Heart right ventricle (tissue), 16 donors: ENCODE data around the gene NKD1. TPM values are rescaled to one million over a fixed set of nuclear protein-coding genes. Genes with fewer than 3 reads are reported as not detected.

Experiments
- ATAC-seq, 8 donors: fragments of 200-7000 bp; cut with Tn5 transposase; one replicate each; pipeline ENCODE4 v1.9.1; 2020; ENCODE audit warnings: mild to moderate bottlenecking in 8 of 8, moderate library complexity in 8 of 8, moderate number of reproducible peaks in 1 of 8
- DNase-seq, 2 donors: peaks; one replicate each; pipeline ENCODE4 v3.0.0-alpha.2; 2020
- H3K27ac ChIP-seq, 10 donors: fragments of 200-600 bp; sonication (generic) in 2 of 10; one replicate each; pipeline versions ENCODE4 v1.5.0 to v1.8.0; 2020 to 2022; ENCODE audit warnings: mild to moderate bottlenecking in 3 of 10
- H3K27me3 ChIP-seq, 7 donors: fragments of 200-600 bp; one replicate each; pipeline ENCODE4 v1.8.0; 2021 to 2022; ENCODE audit warnings: mild to moderate bottlenecking in 2 of 7
- H3K36me3 ChIP-seq, 9 donors: fragments of 200-600 bp; sonication (generic) in 1 of 9; one replicate each; pipeline versions ENCODE4 v1.5.0 to v1.8.0; 2020 to 2022; ENCODE audit warnings: mild to moderate bottlenecking in 2 of 9
- H3K4me1 ChIP-seq, 9 donors: fragments of 200-600 bp; sonication (generic) in 1 of 9; one replicate each; pipeline versions ENCODE4 v1.5.0 to v1.8.0; 2020 to 2022; ENCODE audit warnings: mild to moderate bottlenecking in 4 of 9
- H3K4me3 ChIP-seq, 10 donors: fragments of 200-600 bp; sonication (generic) in 2 of 10; one replicate each; pipeline versions ENCODE4 v1.5.0 to v1.8.0; 2020 to 2022; ENCODE audit warnings: mild to moderate bottlenecking in 7 of 10, moderate library complexity in 2 of 10
- H3K9me3 ChIP-seq, 11 donors: fragments of 200-600 bp in 10 of 11; sonication (generic) in 2 of 11; one replicate each; pipeline versions ENCODE4 v1.5.0 to v1.8.0; 2013 to 2022; ENCODE audit warnings: mild to moderate bottlenecking in 2 of 11, control low read depth in 1 of 11, moderate library complexity in 1 of 11
- CTCF ChIP-seq, 9 donors: fragments of 200-600 bp; sonication (generic) in 2 of 9; IDR thresholded peaks; one replicate each; pipeline versions ENCODE4 v1.5.0 to v1.8.0; 2021 to 2022; ENCODE audit warnings: antibody characterized with exemption in 9 of 9, mild to moderate bottlenecking in 5 of 9, moderate library complexity in 1 of 9
- WGBS, 2 donors: extraction: QIAGEN DNeasy Blood & Tissue Kit; methylation state at CpG; one replicate each; pipeline ENCODE4 v1.1.7; 2013; ENCODE audit warnings: inconsistent platforms in 1 of 2; 5-methylcytosine and 5-hydroxymethylcytosine counted together
- intact Hi-C, 10 donors: fragments of 100-400 bp; cut with DNase I; formaldehyde crosslinking; loops; one replicate each; pipeline versions ENCODE4 v1.11.1 to v1.14.2; 2022
- long read RNA-seq, 3 donors: library from polyadenylated mRNA; unstranded; transcript quantifications; one replicate each; pipeline ENCODE4 v2.0.0, GENCODE V29; 2020 to 2021
- polyA plus RNA-seq, 2 donors: library from polyadenylated mRNA; stranded (reverse); fragments of 200-250 nt; gene quantifications; one replicate each; pipeline ENCODE4 v1.2.3, GENCODE V29; 2013
- total RNA-seq, 10 donors: library from RNA; stranded (reverse); fragmentation: NEBNext Ultra II Directional in 3 of 10; extraction: Animal tissue kit (Norgen Biotek cat#: 25700) in 3 of 10; gene quantifications; one replicate each; pipeline versions ENCODE4 v1.2.1 to v1.2.4, GENCODE V29; 2021 to 2023
- donor health status: Arrhythmogenic right ventricular cardiomyopathy.
- donor health status: ischemic (EF 13 %, LVEDD 7.1; RV severe dilation, severe dysfunction).
- donor health status: healthy with polysubstance abuse.
- donor health status: DM: no; HTN: yes; CAD: no.
- donor health status: DM: no; HTN: no; CAD: no.
- donor health status: ischemic (EF 25% LVEDD 6.9; RV normal size, moderate dysfunction).
- donor health status: ischemic (EF 25% LVEDD 5.7; RV mildly dilated, moderate dysfunction).
- donor health status: healthy.
- donor health status: DM: yes; HTN: yes; CAD: no.
- donor health status: Ischemic cardiomyopathy.
- donor health status: ischemic (EF 35%, LVEDD 5.7; RV mildly dilated, moderate dysfunction).
- donor health status: nonischemic (EF 11% LVEDD 7.7; RV severe dilation, severe dysfunction).
- donor health status: DM: yes; HTN: yes; CAD: no.
- donor health status: PGD.
- donor health status: ischemic (EF 29% LVEDD 5.4; RV normal size, mild dysfunction).
- donor health status: nonischemic (EF 23%, LVEDD 6.1; RV moderate dilation, normal function).

NKD1 gene, protein sequence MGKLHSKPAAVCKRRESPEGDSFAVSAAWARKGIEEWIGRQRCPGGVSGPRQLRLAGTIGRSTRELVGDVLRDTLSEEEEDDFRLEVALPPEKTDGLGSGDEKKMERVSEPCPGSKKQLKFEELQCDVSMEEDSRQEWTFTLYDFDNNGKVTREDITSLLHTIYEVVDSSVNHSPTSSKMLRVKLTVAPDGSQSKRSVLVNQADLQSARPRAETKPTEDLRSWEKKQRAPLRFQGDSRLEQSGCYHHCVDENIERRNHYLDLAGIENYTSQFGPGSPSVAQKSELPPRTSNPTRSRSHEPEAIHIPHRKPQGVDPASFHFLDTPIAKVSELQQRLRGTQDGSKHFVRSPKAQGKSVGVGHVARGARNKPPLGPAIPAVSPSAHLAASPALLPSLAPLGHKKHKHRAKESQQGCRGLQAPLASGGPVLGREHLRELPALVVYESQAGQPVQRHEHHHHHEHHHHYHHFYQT
- 1 to 10 TPM in 1 of 10 donors, under 1 TPM in 9; 0.22 to 1.1 (median 0.52) TPM for total RNA-seq
- under 1 TPM; 0.22 TPM for polyA plus RNA-seq
- long read RNA-seq, donor 1, partial matches to known transcripts, result 0 of 1 reads
- long read RNA-seq, donor 1, other reads (novel, unspliced or antisense), result 1 of 1 reads
- long read RNA-seq, donor 2, full-length matches to known transcripts, result 1 of 1 reads
- long read RNA-seq, donor 2, partial matches to known transcripts, result 0 of 1 reads
- long read RNA-seq, donor 2, other reads (novel, unspliced or antisense), result 0 of 1 reads
- long read RNA-seq, donor 3, partial matches to known transcripts, result 0 of 1 reads
- long read RNA-seq, donor 3, other reads (novel, unspliced or antisense), result 1 of 1 reads

DNA sequence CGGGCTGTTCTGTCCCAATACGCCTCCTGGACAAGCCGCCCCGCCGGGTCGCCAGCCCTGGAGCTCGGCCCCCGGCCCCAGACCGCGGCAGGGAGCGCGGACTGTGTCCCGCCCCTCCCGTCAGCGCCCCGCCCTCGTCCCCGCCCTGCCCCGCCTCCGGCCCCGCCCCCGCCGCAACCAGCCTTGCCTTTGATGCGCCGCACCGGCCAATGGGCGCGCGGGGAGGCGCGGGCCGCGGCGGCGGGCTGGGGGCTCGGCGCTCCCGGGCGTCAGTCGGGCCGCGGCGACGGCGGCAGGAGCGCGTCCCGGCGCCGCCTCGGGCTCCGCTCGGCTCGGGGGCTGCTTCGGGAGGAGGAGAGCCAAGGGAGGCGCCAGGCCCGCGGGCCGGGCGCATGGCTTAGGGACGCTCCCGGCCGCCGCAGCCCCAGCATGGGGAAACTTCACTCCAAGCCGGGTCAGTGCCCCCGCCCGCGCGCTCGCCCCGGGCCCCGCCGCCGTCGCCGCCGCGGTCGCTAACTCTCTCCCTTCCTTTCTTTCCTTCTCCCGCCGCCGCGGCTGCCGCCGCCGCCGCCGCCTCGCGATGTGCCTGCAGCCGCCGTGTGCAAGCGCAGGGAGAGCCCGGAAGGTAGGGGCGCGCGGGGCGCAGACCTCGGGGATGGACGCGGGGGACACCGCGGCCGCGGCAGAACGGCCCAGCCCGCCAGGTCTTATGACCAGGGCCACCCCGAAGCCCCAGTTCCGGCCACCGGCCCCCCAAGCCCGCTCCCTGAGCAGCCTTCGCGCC lies at the start of gene NKD1:
TSS of gene NKD1 (plus strand) at position 272 of the 784 bp plus-strand sequence. CDS start at position 430, 158 bp downstream.
- Histone ChIP-seq H3K36me3 (no peaks in the 10 kb centered on the region), H3K27ac (peak within 1 kb of the TSS in 2 of 10 donors; percentile 13 to 28), H3K27me3 (peaks cover 0 to 54% (median 32%) of the 10 kb centered on the region in 7 donors), H3K4me3 (peak within 1 kb of the TSS; percentile 40 to 68 (median 66)), H3K9me3 (no peaks in the 10 kb centered on the region), H3K4me1 (peaks cover 0 to 14% (median 9%) of the 10 kb centered on the region in 9 donors)
- DNase-seq (peak; percentile 54 to 72), ATAC-seq (peak; percentile 78 to 91 (median 86))
- intact Hi-C loops, result loop anchor here in 2 of 10 donors (10.0 kb wide), 2 partner anchors 96 to 174 kb away; no protein-coding TSS in a partner anchor
- TF ChIP-seq CTCF (IDR thresholded peaks at IDR 0.05), result no peak
- WGBS, 2 donors, result 1% methylated on average over 74 to 113 of the region's 113 CpGs

DNA sequence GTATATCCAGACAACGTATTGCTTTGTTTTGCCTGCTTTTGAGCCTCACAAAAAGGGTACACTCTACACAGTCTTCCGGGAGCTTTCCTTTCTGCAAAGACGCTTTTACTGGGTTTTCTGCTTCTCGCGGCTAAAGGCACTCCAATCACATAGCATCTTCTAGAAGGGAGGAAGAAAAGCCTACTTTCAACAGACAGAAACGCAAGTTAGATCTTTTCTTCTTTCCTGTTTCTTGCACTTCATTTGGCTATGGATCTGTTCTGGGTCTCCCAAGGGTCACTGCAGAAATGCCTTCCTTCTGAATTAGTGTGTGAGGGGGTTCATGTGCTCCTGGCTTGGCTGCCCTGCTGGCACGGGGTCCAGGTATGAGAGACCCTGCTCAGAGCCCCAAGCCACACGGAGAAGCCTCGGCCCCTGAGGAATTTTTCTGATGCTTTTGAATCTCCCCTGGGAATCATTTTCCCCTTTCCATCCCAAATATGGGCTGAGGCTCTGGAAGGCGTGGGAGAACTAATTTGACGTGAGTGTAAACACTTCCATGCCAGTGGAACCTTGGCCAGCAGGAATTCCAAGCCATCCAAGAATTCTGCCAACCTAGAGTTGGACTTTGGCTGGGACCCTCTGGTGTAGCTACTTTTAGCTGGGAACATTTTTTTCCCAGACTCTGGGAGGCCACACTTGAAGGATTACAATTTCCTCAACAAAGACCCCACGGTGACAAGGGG lies 49.6 kb upstream of the NKD1 start:
- intact Hi-C loops, result no loop called here
- Histone ChIP-seq H3K4me3 (no peak overlapping the region), H3K27ac (no peak overlapping the region), H3K36me3 (no peaks in the 10 kb centered on the region), H3K27me3 (peaks cover 0 to 15% (median 4%) of the 10 kb centered on the region in 7 donors), H3K9me3 (peaks cover 0 to 6% (median 0%) of the 10 kb centered on the region in 11 donors), H3K4me1 (no peaks in the 10 kb centered on the region)
- no peak for ATAC-seq
- DNase-seq, result no peak
- WGBS, 2 donors, result 49 to 54% methylated on average over 12 of the region's 12 CpGs
- TF ChIP-seq CTCF (IDR thresholded peaks at IDR 0.05), result no peak

GRCh38 chr16:50499254-50499653 lies 48.9 kb upstream of the NKD1 start:
- Histone ChIP-seq H3K9me3 (peaks cover 0 to 6% (median 0%) of the 10 kb centered on the region in 11 donors), H3K27me3 (peaks cover 0 to 22% (median 7%) of the 10 kb centered on the region in 7 donors), H3K4me1 (no peaks in the 10 kb centered on the region), H3K36me3 (no peaks in the 10 kb centered on the region), H3K4me3 (no peak overlapping the region), H3K27ac (no peak overlapping the region)
- DNase-seq, result no peak
- TF ChIP-seq CTCF (IDR thresholded peaks at IDR 0.05), result no peak
- ATAC-seq, result no peak
- 92 to 93% methylated on average over 2 of the region's 2 CpGs for WGBS, 2 donors
- intact Hi-C loops, result no loop called here
